ENCODE data around the gene PHKA1. TPM values are rescaled to one million over a fixed set of nuclear protein-coding genes. Genes with fewer than 3 reads are reported as not detected.

Gene PHKA1
- total RNA-seq (2022; extraction: Qiagen RNA extraction; ENCODE audit: low read depth): 16.8 to 22.8 TPM (median 21.6 TPM) in 5 replicates

DNA sequence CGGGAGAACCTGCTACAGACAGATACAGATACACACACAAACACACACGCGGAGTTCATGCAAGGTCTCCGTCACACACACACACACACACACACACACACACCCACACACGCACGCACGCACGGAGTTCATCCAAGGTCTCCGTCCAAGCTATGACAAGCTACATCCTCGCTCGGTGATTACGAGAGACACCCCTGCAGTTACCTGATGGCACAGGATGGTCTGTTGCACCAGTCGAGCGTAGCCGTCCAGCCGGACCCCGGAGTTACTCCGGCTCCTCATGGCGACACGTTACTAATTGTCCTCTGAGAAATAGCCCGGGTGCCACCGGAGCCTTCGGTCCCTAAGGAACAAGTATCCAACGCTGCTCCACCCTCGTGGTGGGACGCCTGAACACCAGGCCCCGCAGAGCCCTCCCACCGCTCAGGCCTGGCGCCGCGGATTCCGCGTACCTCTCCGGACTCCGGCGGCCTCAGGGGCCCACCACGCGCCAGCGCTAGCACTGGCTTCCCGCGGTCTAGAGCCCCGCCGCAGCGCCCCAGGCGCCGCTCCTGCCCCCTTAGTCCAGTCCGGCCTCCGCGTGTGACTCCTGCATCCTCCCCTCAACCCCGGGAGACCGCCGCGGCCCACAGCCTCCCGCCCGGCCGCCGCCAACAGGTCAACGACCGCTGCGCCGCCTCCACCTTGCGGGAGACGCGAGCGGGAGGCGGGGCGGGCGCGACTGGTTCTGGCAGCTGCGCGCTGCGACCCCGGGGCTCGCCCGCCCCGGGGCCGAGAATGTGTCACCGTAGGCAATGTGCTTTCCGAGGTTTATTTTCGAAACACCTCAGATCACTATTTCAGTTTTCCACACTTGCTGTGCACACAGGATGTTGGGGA lies at the start of gene PHKA1:
PHKA1 (minus strand) TSS at position 708 of the 879 bp plus-strand sequence; CDS start at position 282, 426 bp downstream.

GRCh38 chrX:72572248-72573157 lies 141.6 kb downstream of the PHKA1 start, which contains the start of gene HDAC8:
HDAC8 (minus strand) TSS chrX:72572843; CDS start chrX:72572761, 82 bp downstream.

Other genes with a start within 250 kb of the PHKA1 start
- gene HDAC8, start 141.5 kb downstream of the PHKA1 start, total RNA-seq (2022; extraction: Qiagen RNA extraction; ENCODE audit: low read depth): 22.2 to 25.7 TPM (median 24.5 TPM) in 5 replicates
- gene DMRTC1B, start 62.6 kb upstream of the PHKA1 start, total RNA-seq (2022; extraction: Qiagen RNA extraction; ENCODE audit: low read depth): not detected in 5 replicates
- not detected in 5 replicates for gene FAM236B, start 68.4 kb upstream of the PHKA1 start, total RNA-seq (2022; extraction: Qiagen RNA extraction; ENCODE audit: low read depth)
- not detected in 5 replicates for gene FAM236D, start 93.9 kb upstream of the PHKA1 start, total RNA-seq (2022; extraction: Qiagen RNA extraction; ENCODE audit: low read depth)
- gene FAM236C, start 198.3 kb upstream of the PHKA1 start, total RNA-seq (2022; extraction: Qiagen RNA extraction; ENCODE audit: low read depth): not detected in 5 replicates
- not detected in 5 replicates for gene FAM236A, start 223.9 kb upstream of the PHKA1 start, total RNA-seq (2022; extraction: Qiagen RNA extraction; ENCODE audit: low read depth)
- not detected in 5 replicates for gene DMRTC1, start 229.5 kb upstream of the PHKA1 start, total RNA-seq (2022; extraction: Qiagen RNA extraction; ENCODE audit: low read depth)

Measured in A549 treated with DMSO at 1 μM for 4 hours (cell line).